GM23338 (cell line): Measurements from ENCODE around the gene EGFL6. TPM values are rescaled to one million over a fixed set of nuclear protein-coding genes. Genes with fewer than 3 reads are reported as not detected.

Experiments used
- ATAC-seq: fragments of 200-7000 bp; cut with Tn5 transposase; 3 replicates; pipeline ENCODE4 v1.9.1; 2020
- DNase-seq: peaks from one replicate; pipeline ENCODE4 v3.0.0-alpha.2; 2015; ENCODE audit warnings: low spot score
- H2AFZ ChIP-seq: fragments of 200-600 bp; sonication (generic); 2 replicates; pipeline ENCODE4 v1.8.0; 2016; ENCODE audit warnings: antibody characterized with exemption, mild to moderate bottlenecking, moderate library complexity
- H3F3A ChIP-seq: fragments of 200-600 bp; sonication (generic); replicated peaks from 2 replicates; pipeline ENCODE4 v1.8.0; 2017; ENCODE audit warnings: antibody characterized with exemption, mixed run types, low read depth
- H3K27ac ChIP-seq: fragments of 200-600 bp; sonication (generic); 2 replicates; pipeline ENCODE4 v1.6.1; 2016; ENCODE audit warnings: low read depth
- H3K27me3 ChIP-seq: fragments of 200-600 bp; sonication (generic); 2 replicates; pipeline ENCODE4 v1.8.0; 2016; ENCODE audit warnings: mild to moderate bottlenecking, mixed run types, moderate library complexity; ENCODE audit not compliant: insufficient read depth
- H3K36me3 ChIP-seq: fragments of 200-600 bp; sonication (generic); 2 replicates; pipeline ENCODE4 v1.8.0; 2016; ENCODE audit warnings: mild to moderate bottlenecking; ENCODE audit not compliant: insufficient read depth
- H3K4me1 ChIP-seq: fragments of 200-600 bp; sonication (generic); 2 replicates; pipeline ENCODE4 v1.8.0; 2016; ENCODE audit warnings: mild to moderate bottlenecking, moderate library complexity; ENCODE audit not compliant: insufficient read depth
- H3K4me2 ChIP-seq: fragments of 200-600 bp; sonication (generic); 2 replicates; pipeline ENCODE4 v1.7.1; 2017; ENCODE audit warnings: mixed run types
- H3K4me3 ChIP-seq: fragments of 200-600 bp; sonication (generic); 2 replicates; pipeline ENCODE4 v1.6.1; 2016; ENCODE audit warnings: mixed run types
- H3K79me2 ChIP-seq: fragments of 200-600 bp; sonication (generic); replicated peaks from 2 replicates; pipeline ENCODE4 v1.8.0; 2017; ENCODE audit warnings: mild to moderate bottlenecking; ENCODE audit not compliant: insufficient read depth
- H3K9me2 ChIP-seq: fragments of 200-600 bp; sonication (generic); 2 replicates; pipeline ENCODE4 v1.8.0; 2017; ENCODE audit not compliant: insufficient read depth
- H4K20me1 ChIP-seq: fragments of 200-600 bp; sonication (generic); replicated peaks from 2 replicates; pipeline ENCODE4 v1.8.0; 2017; ENCODE audit warnings: mild to moderate bottlenecking; ENCODE audit not compliant: insufficient read depth
- H3K27ac Mint-ChIP-seq: 2 replicates; pipeline ENCODE4 v1.8.0; 2020; ENCODE audit warnings: inconsistent platforms, mild to moderate bottlenecking, moderate library complexity, mixed read lengths
- H3K27me3 Mint-ChIP-seq: 3 replicates; pipeline ENCODE4 v1.8.0; 2022; ENCODE audit warnings: low read depth, mild to moderate bottlenecking, moderate library complexity, mixed read lengths, inconsistent platforms; ENCODE audit not compliant: insufficient read depth, poor library complexity
- H3K36me3 Mint-ChIP-seq: 3 replicates; pipeline ENCODE4 v1.8.0; 2021; ENCODE audit warnings: low read depth, mild to moderate bottlenecking, inconsistent platforms, moderate library complexity, mixed read lengths
- H3K4me1 Mint-ChIP-seq: 3 replicates; pipeline ENCODE4 v1.8.0; 2020; ENCODE audit warnings: mild to moderate bottlenecking, inconsistent platforms, mixed read lengths
- H3K4me3 Mint-ChIP-seq: 3 replicates; pipeline ENCODE4 v1.8.0; 2021; ENCODE audit warnings: moderate library complexity, mild to moderate bottlenecking, inconsistent platforms, mixed read lengths
- H3K9me3 Mint-ChIP-seq: 3 replicates; pipeline ENCODE4 v1.8.0; 2020; ENCODE audit warnings: moderate library complexity, mild to moderate bottlenecking, inconsistent platforms, mixed read lengths
- CREB1 ChIP-seq: fragments of 250-450 bp; sonication (Bioruptor Pico); IDR thresholded peaks from 2 replicates; pipeline ENCODE4 v1.5.0; 2020; ENCODE audit warnings: low read depth, mild to moderate bottlenecking, moderate library complexity
- EZH2 ChIP-seq: fragments of 200-600 bp; sonication (generic); IDR thresholded peaks from one replicate; pipeline ENCODE4 v1.8.0; 2017; ENCODE audit warnings: antibody characterized with exemption, mild to moderate bottlenecking, low read depth; ENCODE audit not compliant: unreplicated experiment
- EZH2phosphoT487 ChIP-seq: fragments of 200-600 bp; sonication (generic); IDR thresholded peaks from one replicate; pipeline ENCODE4 v1.8.1; 2018; ENCODE audit warnings: antibody characterized with exemption; ENCODE audit not compliant: unreplicated experiment
- JUNB ChIP-seq: IDR thresholded peaks from one replicate; pipeline ENCODE4 v1.6.1; 2016; ENCODE audit warnings: antibody characterized with exemption; ENCODE audit not compliant: unreplicated experiment
- NANOG ChIP-seq: IDR thresholded peaks from 2 replicates; pipeline ENCODE4 v1.6.1; 2016; ENCODE audit warnings: antibody characterized with exemption, borderline replicate concordance
- POLR2AphosphoS5 ChIP-seq: IDR thresholded peaks from 2 replicates; pipeline ENCODE4 v1.6.1; 2016; ENCODE audit warnings: antibody characterized with exemption, low read depth
- STAT1 ChIP-seq: IDR thresholded peaks from one replicate; pipeline ENCODE4 v1.6.1; 2016; ENCODE audit warnings: antibody characterized with exemption; ENCODE audit not compliant: unreplicated experiment
- ZNF331 ChIP-seq: fragments of 250-450 bp; sonication (Bioruptor Pico); IDR thresholded peaks from 2 replicates; pipeline ENCODE4 v1.5.0; 2020; ENCODE audit warnings: low read depth, mild to moderate bottlenecking, moderate library complexity
- polyA plus RNA-seq: library from polyadenylated mRNA; unstranded; fragments of >200 nt; fragmentation: Nextera tagmentation; extraction: Ambion mirVana; gene quantifications from 2 replicates; pipeline ENCODE4 v1.2.1, GENCODE V29; 2016
- total RNA-seq: library from RNA; depleted of rRNA; stranded (reverse); fragments of >200 nt; shearing (Covaris generic); gene quantifications from 2 replicates; pipeline ENCODE4 v1.2.3, GENCODE V29; 2014
- TF ChIP-seq, protein P1 (sequence below): IDR thresholded peaks from one replicate; pipeline ENCODE4 v1.6.1; 2018; ENCODE audit warnings: antibody characterized with exemption; ENCODE audit not compliant: unreplicated experiment
- TF ChIP-seq, protein P2 (sequence below), 2 experiments: fragments of 200-600 bp in 1 of 2; sonication (generic) in 1 of 2; conservative IDR thresholded peaks; 2 replicates each; pipeline versions ENCODE4 v1.5.1 to v1.6.1; 2016 to 2017; ENCODE audit warnings: antibody characterized with exemption in 2 of 2, low read depth in 2 of 2, mild to moderate bottlenecking in 2 of 2, moderate library complexity in 1 of 2
- TF ChIP-seq, protein P3 (sequence below): fragments of 250-450 bp; sonication (Bioruptor Pico); IDR thresholded peaks from 2 replicates; pipeline ENCODE4 v1.5.0; 2020; ENCODE audit warnings: mild to moderate bottlenecking, moderate library complexity

The EGFL6 gene
- total and polyA plus RNA-seq, 2 experiments from 2014 or later: 1.2 to 2.6 TPM

DNA sequence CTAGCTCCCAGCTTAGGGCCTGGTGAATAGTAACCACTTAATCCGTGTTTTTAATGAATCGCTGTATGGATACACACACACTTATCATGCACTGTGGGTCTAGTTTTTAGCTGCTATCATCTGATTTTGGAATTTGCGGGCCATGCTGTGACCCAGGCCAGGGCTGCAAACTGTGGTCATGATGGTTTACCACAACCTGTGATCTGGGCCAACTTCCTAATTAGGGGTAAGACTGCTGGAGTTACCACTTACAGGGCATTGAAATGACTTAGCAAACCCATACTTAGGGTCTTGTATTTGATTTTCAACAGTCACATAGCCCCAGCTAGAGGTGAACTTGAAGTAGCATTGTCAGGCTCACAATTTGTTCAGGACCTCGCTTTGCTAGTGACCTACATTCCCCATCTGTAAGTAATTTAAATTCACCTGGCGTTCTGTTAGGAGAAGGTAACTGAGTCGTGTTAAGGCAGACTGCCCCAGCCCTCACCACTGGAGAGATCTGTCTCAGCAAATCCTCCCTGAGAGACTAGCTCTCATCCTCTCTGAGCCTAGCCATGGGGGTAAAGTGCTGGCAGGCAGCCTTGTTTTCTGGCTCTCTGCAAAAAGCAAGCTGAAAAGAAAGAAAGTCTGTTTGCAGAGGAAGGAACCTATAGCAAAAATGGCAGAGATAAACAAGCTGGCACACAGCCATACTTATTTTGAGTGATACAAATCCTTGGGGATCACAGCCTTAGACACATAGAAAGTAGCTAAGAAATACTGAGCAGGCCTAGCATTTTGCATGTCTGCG, 33.8 kb upstream of the EGFL6 start (continued):
- TF ChIP-seq POLR2AphosphoS5: no peak
- no peak for TF ChIP-seq ZNF331 (CRISPR knock-in tag)
- TF ChIP-seq NANOG: no peak
- no peak for TF ChIP-seq JUNB
- no peak for TF ChIP-seq EZH2
- TF ChIP-seq STAT1: no peak

DNA sequence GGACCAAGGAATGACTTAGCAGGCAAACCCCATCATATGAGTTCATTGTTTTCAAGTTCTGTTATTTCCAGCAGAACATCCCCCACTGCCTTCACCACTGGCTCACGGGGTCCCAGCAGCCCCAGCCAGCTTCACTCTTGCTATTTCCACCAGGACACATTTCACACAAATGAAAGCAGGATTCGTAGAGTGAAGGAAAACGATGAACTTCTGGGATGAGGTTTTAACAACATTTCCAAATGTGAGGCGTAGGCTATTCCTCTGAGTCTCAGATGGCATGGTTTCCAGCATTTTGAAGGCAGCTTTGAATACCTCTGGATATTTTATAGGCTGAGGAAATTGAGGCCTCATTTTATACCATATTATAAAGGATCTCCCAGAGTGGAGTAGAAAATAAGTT, 32.9 kb upstream of the EGFL6 start:
- ATAC-seq: no peak
- H3K9me2 ChIP-seq: no peaks in the 10 kb centered on the region
- H3K4me1 ChIP-seq: no peaks in the 10 kb centered on the region
- Mint-ChIP-seq H3K36me3 (no peaks in the 10 kb centered on the region), H3K4me1 (no peaks in the 10 kb centered on the region), H3K9me3 (no peaks in the 10 kb centered on the region), H3K27me3 (no peaks in the 10 kb centered on the region), H3K4me3 (no peak overlapping the region), H3K27ac (no peak overlapping the region)
- no peak overlapping the region for H3K4me2 ChIP-seq
- H3F3A ChIP-seq: no peaks in the 10 kb centered on the region
- H4K20me1 ChIP-seq: no peaks in the 10 kb centered on the region
- H3K27ac ChIP-seq: no peak overlapping the region
- no peaks in the 10 kb centered on the region for H3K79me2 ChIP-seq
- H3K36me3 ChIP-seq: no peaks in the 10 kb centered on the region
- TF ChIP-seq STAT1 (no peak), EZH2phosphoT487 (no peak), JUNB (no peak), CREB1 (no peak), EZH2 (no peak), POLR2AphosphoS5 (no peak), NANOG (no peak)
- TF ChIP-seq, protein P1, sequence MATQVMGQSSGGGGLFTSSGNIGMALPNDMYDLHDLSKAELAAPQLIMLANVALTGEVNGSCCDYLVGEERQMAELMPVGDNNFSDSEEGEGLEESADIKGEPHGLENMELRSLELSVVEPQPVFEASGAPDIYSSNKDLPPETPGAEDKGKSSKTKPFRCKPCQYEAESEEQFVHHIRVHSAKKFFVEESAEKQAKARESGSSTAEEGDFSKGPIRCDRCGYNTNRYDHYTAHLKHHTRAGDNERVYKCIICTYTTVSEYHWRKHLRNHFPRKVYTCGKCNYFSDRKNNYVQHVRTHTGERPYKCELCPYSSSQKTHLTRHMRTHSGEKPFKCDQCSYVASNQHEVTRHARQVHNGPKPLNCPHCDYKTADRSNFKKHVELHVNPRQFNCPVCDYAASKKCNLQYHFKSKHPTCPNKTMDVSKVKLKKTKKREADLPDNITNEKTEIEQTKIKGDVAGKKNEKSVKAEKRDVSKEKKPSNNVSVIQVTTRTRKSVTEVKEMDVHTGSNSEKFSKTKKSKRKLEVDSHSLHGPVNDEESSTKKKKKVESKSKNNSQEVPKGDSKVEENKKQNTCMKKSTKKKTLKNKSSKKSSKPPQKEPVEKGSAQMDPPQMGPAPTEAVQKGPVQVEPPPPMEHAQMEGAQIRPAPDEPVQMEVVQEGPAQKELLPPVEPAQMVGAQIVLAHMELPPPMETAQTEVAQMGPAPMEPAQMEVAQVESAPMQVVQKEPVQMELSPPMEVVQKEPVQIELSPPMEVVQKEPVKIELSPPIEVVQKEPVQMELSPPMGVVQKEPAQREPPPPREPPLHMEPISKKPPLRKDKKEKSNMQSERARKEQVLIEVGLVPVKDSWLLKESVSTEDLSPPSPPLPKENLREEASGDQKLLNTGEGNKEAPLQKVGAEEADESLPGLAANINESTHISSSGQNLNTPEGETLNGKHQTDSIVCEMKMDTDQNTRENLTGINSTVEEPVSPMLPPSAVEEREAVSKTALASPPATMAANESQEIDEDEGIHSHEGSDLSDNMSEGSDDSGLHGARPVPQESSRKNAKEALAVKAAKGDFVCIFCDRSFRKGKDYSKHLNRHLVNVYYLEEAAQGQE: no peak
- TF ChIP-seq, protein P2, sequence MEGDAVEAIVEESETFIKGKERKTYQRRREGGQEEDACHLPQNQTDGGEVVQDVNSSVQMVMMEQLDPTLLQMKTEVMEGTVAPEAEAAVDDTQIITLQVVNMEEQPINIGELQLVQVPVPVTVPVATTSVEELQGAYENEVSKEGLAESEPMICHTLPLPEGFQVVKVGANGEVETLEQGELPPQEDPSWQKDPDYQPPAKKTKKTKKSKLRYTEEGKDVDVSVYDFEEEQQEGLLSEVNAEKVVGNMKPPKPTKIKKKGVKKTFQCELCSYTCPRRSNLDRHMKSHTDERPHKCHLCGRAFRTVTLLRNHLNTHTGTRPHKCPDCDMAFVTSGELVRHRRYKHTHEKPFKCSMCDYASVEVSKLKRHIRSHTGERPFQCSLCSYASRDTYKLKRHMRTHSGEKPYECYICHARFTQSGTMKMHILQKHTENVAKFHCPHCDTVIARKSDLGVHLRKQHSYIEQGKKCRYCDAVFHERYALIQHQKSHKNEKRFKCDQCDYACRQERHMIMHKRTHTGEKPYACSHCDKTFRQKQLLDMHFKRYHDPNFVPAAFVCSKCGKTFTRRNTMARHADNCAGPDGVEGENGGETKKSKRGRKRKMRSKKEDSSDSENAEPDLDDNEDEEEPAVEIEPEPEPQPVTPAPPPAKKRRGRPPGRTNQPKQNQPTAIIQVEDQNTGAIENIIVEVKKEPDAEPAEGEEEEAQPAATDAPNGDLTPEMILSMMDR (conservative IDR thresholded peaks at IDR 0.05; ENCODE audit: low read depth in 2 of 2): no peak
- TF ChIP-seq, protein P3, sequence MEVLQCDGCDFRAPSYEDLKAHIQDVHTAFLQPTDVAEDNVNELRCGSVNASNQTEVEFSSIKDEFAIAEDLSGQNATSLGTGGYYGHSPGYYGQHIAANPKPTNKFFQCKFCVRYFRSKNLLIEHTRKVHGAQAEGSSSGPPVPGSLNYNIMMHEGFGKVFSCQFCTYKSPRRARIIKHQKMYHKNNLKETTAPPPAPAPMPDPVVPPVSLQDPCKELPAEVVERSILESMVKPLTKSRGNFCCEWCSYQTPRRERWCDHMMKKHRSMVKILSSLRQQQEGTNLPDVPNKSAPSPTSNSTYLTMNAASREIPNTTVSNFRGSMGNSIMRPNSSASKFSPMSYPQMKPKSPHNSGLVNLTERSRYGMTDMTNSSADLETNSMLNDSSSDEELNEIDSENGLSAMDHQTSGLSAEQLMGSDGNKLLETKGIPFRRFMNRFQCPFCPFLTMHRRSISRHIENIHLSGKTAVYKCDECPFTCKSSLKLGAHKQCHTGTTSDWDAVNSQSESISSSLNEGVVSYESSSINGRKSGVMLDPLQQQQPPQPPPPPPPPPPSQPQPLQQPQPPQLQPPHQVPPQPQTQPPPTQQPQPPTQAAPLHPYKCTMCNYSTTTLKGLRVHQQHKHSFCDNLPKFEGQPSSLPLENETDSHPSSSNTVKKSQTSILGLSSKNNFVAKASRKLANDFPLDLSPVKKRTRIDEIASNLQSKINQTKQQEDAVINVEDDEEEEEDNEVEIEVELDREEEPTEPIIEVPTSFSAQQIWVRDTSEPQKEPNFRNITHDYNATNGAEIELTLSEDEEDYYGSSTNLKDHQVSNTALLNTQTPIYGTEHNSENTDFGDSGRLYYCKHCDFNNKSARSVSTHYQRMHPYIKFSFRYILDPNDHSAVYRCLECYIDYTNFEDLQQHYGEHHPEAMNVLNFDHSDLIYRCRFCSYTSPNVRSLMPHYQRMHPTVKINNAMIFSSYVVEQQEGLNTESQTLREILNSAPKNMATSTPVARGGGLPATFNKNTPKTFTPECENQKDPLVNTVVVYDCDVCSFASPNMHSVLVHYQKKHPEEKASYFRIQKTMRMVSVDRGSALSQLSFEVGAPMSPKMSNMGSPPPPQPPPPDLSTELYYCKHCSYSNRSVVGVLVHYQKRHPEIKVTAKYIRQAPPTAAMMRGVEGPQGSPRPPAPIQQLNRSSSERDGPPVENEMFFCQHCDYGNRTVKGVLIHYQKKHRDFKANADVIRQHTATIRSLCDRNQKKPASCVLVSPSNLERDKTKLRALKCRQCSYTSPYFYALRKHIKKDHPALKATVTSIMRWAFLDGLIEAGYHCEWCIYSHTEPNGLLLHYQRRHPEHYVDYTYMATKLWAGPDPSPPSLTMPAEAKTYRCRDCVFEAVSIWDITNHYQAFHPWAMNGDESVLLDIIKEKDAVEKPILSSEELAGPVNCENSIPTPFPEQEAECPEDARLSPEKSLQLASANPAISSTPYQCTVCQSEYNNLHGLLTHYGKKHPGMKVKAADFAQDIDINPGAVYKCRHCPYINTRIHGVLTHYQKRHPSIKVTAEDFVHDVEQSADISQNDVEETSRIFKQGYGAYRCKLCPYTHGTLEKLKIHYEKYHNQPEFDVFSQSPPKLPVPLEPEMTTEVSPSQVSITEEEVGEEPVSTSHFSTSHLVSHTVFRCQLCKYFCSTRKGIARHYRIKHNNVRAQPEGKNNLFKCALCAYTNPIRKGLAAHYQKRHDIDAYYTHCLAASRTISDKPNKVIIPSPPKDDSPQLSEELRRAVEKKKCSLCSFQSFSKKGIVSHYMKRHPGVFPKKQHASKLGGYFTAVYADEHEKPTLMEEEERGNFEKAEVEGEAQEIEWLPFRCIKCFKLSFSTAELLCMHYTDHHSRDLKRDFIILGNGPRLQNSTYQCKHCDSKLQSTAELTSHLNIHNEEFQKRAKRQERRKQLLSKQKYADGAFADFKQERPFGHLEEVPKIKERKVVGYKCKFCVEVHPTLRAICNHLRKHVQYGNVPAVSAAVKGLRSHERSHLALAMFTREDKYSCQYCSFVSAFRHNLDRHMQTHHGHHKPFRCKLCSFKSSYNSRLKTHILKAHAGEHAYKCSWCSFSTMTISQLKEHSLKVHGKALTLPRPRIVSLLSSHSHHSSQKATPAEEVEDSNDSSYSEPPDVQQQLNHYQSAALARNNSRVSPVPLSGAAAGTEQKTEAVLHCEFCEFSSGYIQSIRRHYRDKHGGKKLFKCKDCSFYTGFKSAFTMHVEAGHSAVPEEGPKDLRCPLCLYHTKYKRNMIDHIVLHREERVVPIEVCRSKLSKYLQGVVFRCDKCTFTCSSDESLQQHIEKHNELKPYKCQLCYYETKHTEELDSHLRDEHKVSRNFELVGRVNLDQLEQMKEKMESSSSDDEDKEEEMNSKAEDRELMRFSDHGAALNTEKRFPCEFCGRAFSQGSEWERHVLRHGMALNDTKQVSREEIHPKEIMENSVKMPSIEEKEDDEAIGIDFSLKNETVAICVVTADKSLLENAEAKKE (CRISPR knock-in tag): no peak
- no peak for DNase-seq
- no peak overlapping the region for H2AFZ ChIP-seq
- no peaks in the 10 kb centered on the region for H3K27me3 ChIP-seq
- no peak overlapping the region for H3K4me3 ChIP-seq
